Right lobe of liver (tissue), 4 donors: ENCODE data around the gene PTPN11.

Experiments used
- POLR2A ChIP-seq: fragments of 450-650 bp; IDR thresholded peaks from one replicate; pipeline ENCODE4 v1.6.1; 2017; ENCODE audit warnings: antibody characterized with exemption, mild to moderate bottlenecking
- TF ChIP-seq, protein P1 (sequence below), 4 donors: fragments of 200-600 bp in 3 of 4; fragments of 450-650 bp in 1 of 4; IDR thresholded peaks; one replicate each; pipeline versions ENCODE4 v1.5.1 to v1.8.0; 2016 to 2022; ENCODE audit warnings: antibody characterized with exemption in 4 of 4, mild to moderate bottlenecking in 2 of 4
- donor health status: DM: no; HTN: no; CAD: no.
- donor health status: DM: no; HTN: no; CAD: no.
- donor health status: DM: no; HTN: yes; CAD: no.

DNA sequence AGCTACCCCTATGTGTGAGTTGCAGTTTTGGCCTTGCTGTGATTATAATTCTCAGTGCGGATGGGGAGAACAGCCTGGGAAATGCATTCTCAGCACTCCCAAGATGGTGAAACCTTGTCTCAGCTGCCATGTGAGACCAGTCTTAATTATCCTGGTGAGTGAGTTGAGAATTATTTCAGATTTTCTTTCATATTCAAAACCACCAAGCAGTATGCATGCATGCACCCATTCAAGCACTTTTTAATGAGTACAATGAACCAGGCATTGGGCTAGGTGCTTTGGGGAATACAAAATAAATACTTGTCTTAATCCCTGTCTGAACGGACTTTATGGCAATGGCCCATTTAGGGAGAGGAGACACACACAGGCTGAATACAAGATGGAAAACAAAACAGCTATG lies 94.7 kb downstream of the PTPN11 start:
- TF ChIP-seq, protein P1, sequence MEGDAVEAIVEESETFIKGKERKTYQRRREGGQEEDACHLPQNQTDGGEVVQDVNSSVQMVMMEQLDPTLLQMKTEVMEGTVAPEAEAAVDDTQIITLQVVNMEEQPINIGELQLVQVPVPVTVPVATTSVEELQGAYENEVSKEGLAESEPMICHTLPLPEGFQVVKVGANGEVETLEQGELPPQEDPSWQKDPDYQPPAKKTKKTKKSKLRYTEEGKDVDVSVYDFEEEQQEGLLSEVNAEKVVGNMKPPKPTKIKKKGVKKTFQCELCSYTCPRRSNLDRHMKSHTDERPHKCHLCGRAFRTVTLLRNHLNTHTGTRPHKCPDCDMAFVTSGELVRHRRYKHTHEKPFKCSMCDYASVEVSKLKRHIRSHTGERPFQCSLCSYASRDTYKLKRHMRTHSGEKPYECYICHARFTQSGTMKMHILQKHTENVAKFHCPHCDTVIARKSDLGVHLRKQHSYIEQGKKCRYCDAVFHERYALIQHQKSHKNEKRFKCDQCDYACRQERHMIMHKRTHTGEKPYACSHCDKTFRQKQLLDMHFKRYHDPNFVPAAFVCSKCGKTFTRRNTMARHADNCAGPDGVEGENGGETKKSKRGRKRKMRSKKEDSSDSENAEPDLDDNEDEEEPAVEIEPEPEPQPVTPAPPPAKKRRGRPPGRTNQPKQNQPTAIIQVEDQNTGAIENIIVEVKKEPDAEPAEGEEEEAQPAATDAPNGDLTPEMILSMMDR (IDR thresholded peaks at IDR 0.05): no peak
- TF ChIP-seq POLR2A: no peak
